ENCODE results near the gene HSPA4L.

- TF ChIP-seq CTCF (conservative IDR thresholded peaks at IDR 0.05 in 1 of 2, IDR thresholded peaks at IDR 0.05 in 1 of 2; ENCODE audit: low read depth in 1 of 2, low read length in 2 of 2) (no peak), EZH2 (IDR thresholded peaks at IDR 0.05; ENCODE audit: low read length, missing control alignments) (no peak)
Observed at GRCh38 chr4:127799711-127800110, 17.6 kb downstream of the HSPA4L start.

Data from fibroblast of lung (primary cell).